Measurements from ENCODE around the gene PSMA2.

GRCh38 chr7:42915356-42915755 is 16.6 kb downstream of the PSMA2 start:
- TF ChIP-seq EZH2 (IDR thresholded peaks at IDR 0.05; ENCODE audit: insufficient read depth, poor library complexity, severe bottlenecking) (no peak), EZH2phosphoT487 (IDR thresholded peaks at IDR 0.05; ENCODE audit: insufficient read depth, low read depth) (no peak)
